SU-DHL-6 (cell line): ENCODE measurements around the gene LIPT2.

ENCODE experiments used
- H2AFZ ChIP-seq: fragments of 200-600 bp; sonication (generic); 2 replicates; pipeline ENCODE4 v1.6.1; 2014; ENCODE audit warnings: low read depth, mild to moderate bottlenecking, moderate library complexity, mixed read lengths, antibody characterized with exemption, low read length; ENCODE audit not compliant: severe bottlenecking
- H3F3A ChIP-seq: fragments of 200-600 bp; shearing (Covaris generic); 2 replicates; pipeline ENCODE4 v1.6.0; 2016; ENCODE audit warnings: antibody characterized with exemption, mild to moderate bottlenecking; ENCODE audit not compliant: insufficient read depth
- H3K27ac ChIP-seq: fragments of 200-600 bp; sonication (generic); 2 replicates; pipeline ENCODE4 v1.5.1; 2016; ENCODE audit warnings: low read depth, mild to moderate bottlenecking, low read length, moderate library complexity, mixed read lengths
- H3K27me3 ChIP-seq: fragments of 200-600 bp; sonication (generic), shearing (Covaris generic); 2 replicates; pipeline ENCODE4 v1.6.0; 2014; ENCODE audit warnings: mild to moderate bottlenecking, low read length
- H3K36me3 ChIP-seq: fragments of 200-600 bp; sonication (generic); 2 replicates; pipeline ENCODE4 v1.6.1; 2014; ENCODE audit warnings: mild to moderate bottlenecking, low read length, mixed read lengths
- H3K4me2 ChIP-seq: fragments of 300-600, 200-600 bp; shearing (Covaris generic), sonication (generic); 2 replicates; pipeline ENCODE4 v1.6.0; 2014; ENCODE audit warnings: low read length, low read depth, mild to moderate bottlenecking; ENCODE audit not compliant: poor library complexity, severe bottlenecking
- H3K4me3 ChIP-seq: fragments of 200-600 bp; sonication (generic); 2 replicates; pipeline ENCODE4 v1.5.1; 2014; ENCODE audit warnings: antibody characterized with exemption, low read length, mild to moderate bottlenecking, mixed read lengths; ENCODE audit not compliant: insufficient read depth, poor library complexity, severe bottlenecking
- H3K79me2 ChIP-seq: fragments of 200-600 bp; sonication (generic); 2 replicates; pipeline ENCODE4 v1.6.1; 2014; ENCODE audit warnings: mild to moderate bottlenecking, low read length, moderate library complexity; ENCODE audit not compliant: insufficient read depth
- H3K9ac ChIP-seq: fragments of 200-600 bp; sonication (generic); 2 replicates; pipeline ENCODE4 v1.7.0; 2014; ENCODE audit warnings: mild to moderate bottlenecking, low read length
- H3K9me2 ChIP-seq: fragments of 200-600 bp; sonication (generic); replicated peaks from 2 replicates; pipeline ENCODE4 v1.6.1; 2014; ENCODE audit warnings: low read length; ENCODE audit not compliant: insufficient read depth
- H3K9me3 ChIP-seq: fragments of 200-600 bp; sonication (generic); 2 replicates; pipeline ENCODE4 v1.6.1; 2014; ENCODE audit warnings: low read length, mixed read lengths; ENCODE audit not compliant: insufficient read depth
- H4K20me1 ChIP-seq: fragments of 200-600 bp; sonication (generic); 2 replicates; pipeline ENCODE4 v1.6.1; 2014; ENCODE audit warnings: low read depth, mild to moderate bottlenecking, antibody characterized with exemption, low read length, moderate library complexity, mixed read lengths
- CTCF ChIP-seq: fragments of 200-600 bp; sonication (generic); IDR thresholded peaks from one replicate; pipeline ENCODE4 v1.5.1; 2017; ENCODE audit warnings: antibody characterized with exemption, mild to moderate bottlenecking, low read length, moderate library complexity; ENCODE audit not compliant: insufficient read depth, poor library complexity, severe bottlenecking
- EZH2phosphoT487 ChIP-seq: fragments of 200-600 bp; sonication (generic), shearing (Covaris generic); conservative IDR thresholded peaks from 2 replicates; pipeline ENCODE4 v1.6.1; 2018; ENCODE audit warnings: mild to moderate bottlenecking, antibody characterized with exemption, low read length, moderate library complexity, mixed read lengths

Gene LIPT2

GRCh38 chr11:74470526-74470925, 23.0 kb downstream of the LIPT2 start:
- H2AFZ ChIP-seq, result no peak overlapping the region
- no peaks in the 10 kb centered on the region for H4K20me1 ChIP-seq
- TF ChIP-seq EZH2phosphoT487 (no peak), CTCF (no peak)
- H3K4me3 ChIP-seq, result no peak overlapping the region
- H3K36me3 ChIP-seq, result no peaks in the 10 kb centered on the region
- H3K4me2 ChIP-seq, result no peak overlapping the region
- no peaks in the 10 kb centered on the region for H3K9me3 ChIP-seq
- H3K27me3 ChIP-seq, result no peaks in the 10 kb centered on the region
- H3F3A ChIP-seq, result no peaks in the 10 kb centered on the region
- H3K79me2 ChIP-seq, result no peaks in the 10 kb centered on the region
- H3K9me2 ChIP-seq, result no peaks in the 10 kb centered on the region
- no peak overlapping the region for H3K27ac ChIP-seq
- H3K9ac ChIP-seq, result no peak overlapping the region

GRCh38 chr11:74468936-74469335, 24.6 kb downstream of the LIPT2 start:
- H3K9me2 ChIP-seq, result no peaks in the 10 kb centered on the region
- H3K4me2 ChIP-seq, result no peak overlapping the region
- TF ChIP-seq CTCF (no peak), EZH2phosphoT487 (no peak)
- H3K27ac ChIP-seq, result no peak overlapping the region
- no peak overlapping the region for H3K4me3 ChIP-seq
- H3K36me3 ChIP-seq, result no peaks in the 10 kb centered on the region
- H2AFZ ChIP-seq, result no peak overlapping the region
- no peaks in the 10 kb centered on the region for H3K9me3 ChIP-seq
- no peaks in the 10 kb centered on the region for H3K27me3 ChIP-seq
- no peaks in the 10 kb centered on the region for H3F3A ChIP-seq
- no peaks in the 10 kb centered on the region for H4K20me1 ChIP-seq
- no peaks in the 10 kb centered on the region for H3K79me2 ChIP-seq
- no peak overlapping the region for H3K9ac ChIP-seq

- H3K9me3 ChIP-seq, result no peaks in the 10 kb centered on the region
- no peak overlapping the region for H3K27ac ChIP-seq
- H3K4me3 ChIP-seq, result no peak overlapping the region
- no peaks in the 10 kb centered on the region for H3K27me3 ChIP-seq
- no peaks in the 10 kb centered on the region for H3F3A ChIP-seq
- H3K4me2 ChIP-seq, result no peak overlapping the region
- H2AFZ ChIP-seq, result no peak overlapping the region
- no peak overlapping the region for H3K9ac ChIP-seq
- no peaks in the 10 kb centered on the region for H4K20me1 ChIP-seq
- H3K36me3 ChIP-seq, result no peaks in the 10 kb centered on the region
- H3K79me2 ChIP-seq, result no peaks in the 10 kb centered on the region
- TF ChIP-seq CTCF (no peak), EZH2phosphoT487 (no peak)
- no peaks in the 10 kb centered on the region for H3K9me2 ChIP-seq
Observed at GRCh38 chr11:74468521-74468920, 25.0 kb downstream of the LIPT2 start.
